Mononuclear cell (primary cell): Measurements from ENCODE around the gene KLC1. TPM values are rescaled to one million over a fixed set of nuclear protein-coding genes. Genes with fewer than 3 reads are reported as not detected.
"Not testable (repeated sequence)": the region's sequence is repeated elsewhere in the genome, so short reads cannot be mapped to it uniquely, and the experiment has no call there.

Source experiments
- H3K27me3 ChIP-seq: 2 replicates; pipeline ENCODE4 v1.6.0; 2011; ENCODE audit warnings: low read length, control low read depth; ENCODE audit not compliant: insufficient read depth
- H3K4me1 ChIP-seq: 2 replicates; pipeline ENCODE4 v1.5.1; 2011; ENCODE audit warnings: mild to moderate bottlenecking, low read length, control low read depth; ENCODE audit not compliant: insufficient read depth
- H3K4me3 ChIP-seq: 2 replicates; pipeline ENCODE4 v1.5.1; 2011; ENCODE audit warnings: mild to moderate bottlenecking, low read length, moderate library complexity
- H3K9me3 ChIP-seq: 2 replicates; pipeline ENCODE4 v1.5.1; 2011; ENCODE audit warnings: low read depth, mild to moderate bottlenecking, control low read depth, low read length
- total RNA-seq: library from RNA; depleted of rRNA; stranded (reverse); fragments of >200 nt; gene quantifications from one replicate; pipeline ENCODE4 v1.2.3, GENCODE V29; 2012

Gene KLC1
- total RNA-seq, 1 donor = 127 TPM

- Histone ChIP-seq H3K9me3 (no peaks in the 10 kb centered on the region), H3K4me1 (no peaks in the 10 kb centered on the region), H3K27me3 (no peaks in the 10 kb centered on the region), H3K4me3 (no peak overlapping the region)
These were observed 57.9 kb downstream of the KLC1 start for GRCh38 chr14:103686831-103687485.

- Histone ChIP-seq H3K9me3 (no peaks in the 10 kb centered on the region), H3K4me3 (no peak overlapping the region), H3K4me1 (no peaks in the 10 kb centered on the region), H3K27me3 (no peaks in the 10 kb centered on the region)
These were observed 58.7 kb downstream of the KLC1 start for GRCh38 chr14:103687712-103688111.

- Histone ChIP-seq H3K4me3 (no peak overlapping the region), H3K4me1 (no peaks in the 10 kb centered on the region), H3K9me3 (no peaks in the 10 kb centered on the region), H3K27me3 (no peaks in the 10 kb centered on the region)
These were observed 59.4 kb downstream of the KLC1 start for GRCh38 chr14:103688441-103688840.

- Histone ChIP-seq H3K27me3 (no peaks in the 10 kb centered on the region), H3K4me3 (no peak overlapping the region), H3K9me3 (no peaks in the 10 kb centered on the region), H3K4me1 (no peaks in the 10 kb centered on the region)
These were observed 60.2 kb downstream of the KLC1 start for GRCh38 chr14:103688906-103689902.

GRCh38 chr14:103690332-103690731 lies 61.3 kb downstream of the KLC1 start:
- Histone ChIP-seq H3K4me3 (no peak overlapping the region), H3K9me3 (no peaks in the 10 kb centered on the region), H3K4me1 (no peaks in the 10 kb centered on the region), H3K27me3 (no peaks in the 10 kb centered on the region)

- H3K27me3 ChIP-seq, H3K4me1 ChIP-seq, H3K4me3 ChIP-seq, H3K9me3 ChIP-seq: not testable (repeated sequence)
These were observed 62.6 kb downstream of the KLC1 start for GRCh38 chr14:103691655-103692054.

- H3K9me3 ChIP-seq = no peaks in the 10 kb centered on the region
- no peak overlapping the region for H3K4me3 ChIP-seq
- no peaks in the 10 kb centered on the region for H3K4me1 ChIP-seq
- no peaks in the 10 kb centered on the region for H3K27me3 ChIP-seq
These were observed 63.1 kb downstream of the KLC1 start for GRCh38 chr14:103692159-103692558.

- Histone ChIP-seq H3K4me1 (no peaks in the 10 kb centered on the region), H3K27me3 (no peaks in the 10 kb centered on the region), H3K9me3 (no peaks in the 10 kb centered on the region), H3K4me3 (no peak overlapping the region)
These were observed 63.9 kb downstream of the KLC1 start for GRCh38 chr14:103692871-103693270.

GRCh38 chr14:103693515-103693914 lies 64.5 kb downstream of the KLC1 start:
- Histone ChIP-seq H3K27me3 (no peaks in the 10 kb centered on the region), H3K4me3 (no peak overlapping the region)

GRCh38 chr14:103694572-103695026 lies 65.6 kb downstream of the KLC1 start:
- H3K4me1 ChIP-seq = no peaks in the 10 kb centered on the region
- no peaks in the 10 kb centered on the region for H3K9me3 ChIP-seq
- no peaks in the 10 kb centered on the region for H3K27me3 ChIP-seq
- no peak overlapping the region for H3K4me3 ChIP-seq

More at GRCh38 chr14:103693515-103693914, 64.5 kb downstream of the KLC1 start:
- H3K9me3 ChIP-seq = no peaks in the 10 kb centered on the region
- H3K4me1 ChIP-seq = no peaks in the 10 kb centered on the region

- Histone ChIP-seq H3K4me3 (no peak overlapping the region), H3K9me3 (no peaks in the 10 kb centered on the region), H3K4me1 (no peaks in the 10 kb centered on the region), H3K27me3 (no peaks in the 10 kb centered on the region)
These were observed 66.5 kb downstream of the KLC1 start for GRCh38 chr14:103695296-103696069.

- Histone ChIP-seq H3K27me3 (no peaks in the 10 kb centered on the region), H3K4me3 (no peak overlapping the region), H3K4me1 (no peaks in the 10 kb centered on the region), H3K9me3 (no peaks in the 10 kb centered on the region)
These were observed 67.0 kb downstream of the KLC1 start for GRCh38 chr14:103696070-103696402.

GRCh38 chr14:103696466-103697071 lies 67.6 kb downstream of the KLC1 start:
- Histone ChIP-seq H3K4me3 (no peak overlapping the region), H3K4me1 (no peaks in the 10 kb centered on the region), H3K9me3 (no peaks in the 10 kb centered on the region), H3K27me3 (no peaks in the 10 kb centered on the region)

- Histone ChIP-seq H3K4me3 (no peak overlapping the region), H3K9me3 (no peaks in the 10 kb centered on the region), H3K27me3 (no peaks in the 10 kb centered on the region), H3K4me1 (no peaks in the 10 kb centered on the region)
These were observed 68.2 kb downstream of the KLC1 start for GRCh38 chr14:103697206-103697602.
